ENCODE results near the gene HOTAIR.

Gene HOTAIR

DNA sequence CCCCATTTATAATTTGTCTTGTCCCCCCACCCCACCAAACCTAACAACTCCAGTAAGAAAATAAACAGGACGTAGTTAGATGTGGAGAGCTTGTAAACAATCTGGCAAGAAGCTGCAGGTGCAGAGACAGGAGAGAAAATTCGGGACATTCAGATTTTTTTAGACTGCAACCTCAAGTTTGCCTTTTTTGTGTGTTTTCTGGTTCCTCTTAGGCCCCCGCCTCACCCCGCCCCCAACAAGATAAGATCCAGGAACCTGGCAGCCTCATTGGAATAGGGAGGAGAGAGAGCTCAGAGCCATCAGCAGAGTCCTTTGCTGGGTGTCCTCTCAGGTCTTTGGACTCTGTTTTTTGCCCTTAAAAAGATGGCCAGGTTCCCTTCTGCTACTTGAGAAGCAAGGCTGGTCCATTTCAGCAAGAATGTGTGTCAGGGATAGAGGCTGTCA, 13.1 kb upstream of the HOTAIR start:
- DNase-seq (ENCODE audit: low spot score) = no peak

DNA sequence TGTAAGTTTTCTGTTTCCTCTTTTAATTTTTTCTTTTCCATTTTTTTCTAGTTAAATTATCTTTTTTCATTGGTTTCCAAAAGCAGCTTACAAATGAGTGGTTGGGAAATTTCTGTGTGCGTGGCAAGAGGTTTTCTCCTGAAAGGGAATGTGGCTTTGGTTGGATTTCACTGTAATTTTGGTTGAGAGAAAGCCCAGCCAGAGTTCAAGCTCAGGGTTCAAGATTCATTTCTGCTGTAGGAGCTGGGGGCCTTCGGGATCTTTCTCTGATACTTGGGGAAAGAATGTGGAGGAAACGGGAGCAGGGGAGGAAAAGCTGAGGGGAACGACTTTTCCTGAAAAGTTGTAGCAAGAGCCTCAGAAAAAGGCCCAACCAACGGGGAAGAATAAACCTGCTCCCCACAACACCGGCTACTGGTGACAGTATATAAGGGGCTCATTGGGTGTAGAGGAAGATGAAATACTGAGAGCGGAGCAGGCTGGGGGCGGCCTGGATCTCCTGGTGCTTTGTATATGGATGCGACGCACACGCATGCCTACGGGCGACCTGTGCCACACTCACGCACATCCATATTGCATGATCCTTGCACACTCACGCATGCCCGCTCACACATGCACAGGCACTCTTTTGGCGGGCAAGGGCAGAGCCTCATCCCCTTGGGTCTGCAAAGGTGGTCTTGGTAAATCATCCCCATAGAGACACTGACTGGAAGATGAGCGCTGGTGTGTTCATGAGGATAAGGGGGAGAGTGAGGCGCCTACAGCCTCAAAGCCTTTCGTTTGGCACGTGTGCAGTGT, 12.1 kb upstream of the HOTAIR start:
- no peak for DNase-seq (ENCODE audit: low spot score)

DNA sequence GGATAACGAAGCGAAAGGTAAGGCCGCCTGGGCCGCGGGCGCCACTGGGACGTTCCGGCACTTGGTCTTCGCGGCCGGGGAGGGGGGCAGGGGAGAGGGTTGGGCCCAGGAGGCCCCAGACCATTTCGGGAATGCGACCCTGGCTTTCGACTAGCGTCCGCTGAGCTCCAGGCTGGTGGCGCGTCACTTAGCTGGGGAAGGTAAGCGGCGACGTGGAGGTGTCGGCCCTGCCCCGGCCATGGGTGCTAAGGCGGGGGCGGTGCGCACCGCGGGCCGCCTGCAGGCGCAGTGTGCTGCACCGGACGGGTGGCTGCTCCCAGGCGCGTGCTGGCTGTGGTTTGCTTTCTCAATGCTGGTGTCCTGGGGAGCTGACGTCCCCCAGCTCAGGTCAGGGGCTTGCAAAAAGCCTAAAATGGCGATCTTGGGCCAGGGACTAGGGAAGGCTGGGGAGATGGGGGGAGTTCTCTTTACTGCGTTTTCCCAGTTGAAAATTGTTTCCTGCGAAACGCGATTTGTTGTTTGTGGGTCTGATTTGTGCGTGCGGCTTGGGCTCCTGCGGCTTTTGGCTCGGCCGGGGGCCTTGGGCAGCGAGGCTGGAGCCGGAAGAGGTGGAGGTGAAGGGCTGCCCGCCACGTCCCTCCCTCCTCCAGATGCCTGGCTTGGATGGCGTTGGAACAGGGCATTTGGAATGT, 11.4 kb upstream of the HOTAIR start:
- no peak for DNase-seq (ENCODE audit: low spot score)

DNA sequence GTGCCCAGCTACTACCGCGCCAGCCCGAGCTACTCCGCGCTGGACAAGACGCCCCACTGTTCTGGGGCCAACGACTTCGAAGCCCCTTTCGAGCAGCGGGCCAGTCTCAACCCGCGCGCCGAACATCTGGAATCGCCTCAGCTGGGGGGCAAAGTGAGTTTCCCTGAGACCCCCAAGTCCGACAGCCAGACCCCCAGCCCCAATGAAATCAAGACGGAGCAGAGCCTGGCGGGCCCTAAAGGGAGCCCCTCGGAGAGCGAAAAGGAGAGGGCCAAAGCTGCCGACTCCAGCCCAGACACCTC, 10.9 kb upstream of the HOTAIR start:
- no peak for DNase-seq (ENCODE audit: low spot score)

DNA sequence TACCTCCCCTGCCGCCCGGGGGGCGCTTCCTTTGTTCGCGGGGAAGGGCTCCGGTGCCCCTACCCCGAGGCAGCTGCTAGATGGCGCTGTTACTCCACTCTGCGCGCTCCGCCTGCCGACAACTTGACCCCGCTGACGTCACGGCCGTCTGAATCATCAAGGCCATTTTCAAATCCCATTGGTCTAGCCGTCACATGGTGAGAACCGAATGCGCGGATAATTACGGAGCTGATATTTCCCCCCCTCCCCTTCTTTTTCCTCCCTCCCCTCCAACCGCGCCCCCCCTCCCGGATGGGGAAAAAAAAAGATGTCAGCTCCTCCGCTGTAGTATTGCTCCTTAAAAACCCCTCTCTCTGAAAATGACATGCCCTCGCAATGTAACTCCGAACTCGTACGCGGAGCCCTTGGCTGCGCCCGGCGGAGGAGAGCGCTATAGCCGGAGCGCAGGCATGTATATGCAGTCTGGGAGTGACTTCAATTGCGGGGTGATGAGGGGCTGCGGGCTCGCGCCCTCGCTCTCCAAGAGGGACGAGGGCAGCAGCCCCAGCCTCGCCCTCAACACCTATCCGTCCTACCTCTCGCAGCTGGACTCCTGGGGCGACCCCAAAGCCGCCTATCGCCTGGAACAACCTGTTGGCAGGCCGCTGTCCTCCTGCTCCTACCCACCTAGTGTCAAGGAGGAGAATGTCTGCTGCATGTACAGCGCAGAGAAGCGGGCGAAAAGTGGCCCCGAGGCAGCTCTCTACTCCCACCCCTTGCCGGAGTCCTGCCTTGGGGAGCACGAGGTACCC, 10.3 kb upstream of the HOTAIR start, which contains the start of gene HOXC10:
Gene HOXC10, plus strand, starts transcription at position 246 of the 791 bp plus-strand sequence. Its CDS starts 114 bp downstream, at position 360.
- peak; percentile 56 for DNase-seq (ENCODE audit: low spot score)

DNA sequence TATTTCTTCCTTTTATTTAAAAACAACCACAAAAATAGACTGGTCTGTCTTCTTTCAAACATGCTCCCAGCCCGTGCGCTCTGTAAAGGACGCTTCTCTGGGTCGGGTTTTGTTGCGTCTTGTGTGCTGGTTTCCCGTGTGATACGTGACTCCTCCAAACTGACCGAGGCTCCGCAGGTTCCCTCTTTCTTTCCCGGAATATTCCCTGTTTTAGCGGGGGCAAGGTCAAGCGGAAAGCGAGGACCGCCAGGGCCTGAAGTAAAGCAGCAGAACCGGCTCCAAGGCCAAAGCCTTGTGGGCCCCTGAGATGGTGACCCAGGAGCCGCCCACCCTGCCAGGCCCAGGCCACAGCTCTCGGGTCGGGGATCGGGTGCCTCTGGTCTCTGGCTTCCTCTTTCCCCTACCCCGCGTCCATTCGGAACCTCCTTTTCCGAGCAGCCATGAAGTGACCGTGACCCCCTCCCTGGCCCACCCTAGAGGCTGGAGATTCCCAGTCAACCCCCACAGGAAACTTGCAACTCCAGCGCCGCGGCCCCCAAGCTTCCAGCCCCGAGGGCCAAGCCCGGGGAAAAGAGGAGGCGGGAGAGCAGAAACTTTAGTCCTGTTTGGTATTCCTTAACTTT, 9.3 kb upstream of the HOTAIR start:
- no peak for DNase-seq (ENCODE audit: low spot score)

DNA sequence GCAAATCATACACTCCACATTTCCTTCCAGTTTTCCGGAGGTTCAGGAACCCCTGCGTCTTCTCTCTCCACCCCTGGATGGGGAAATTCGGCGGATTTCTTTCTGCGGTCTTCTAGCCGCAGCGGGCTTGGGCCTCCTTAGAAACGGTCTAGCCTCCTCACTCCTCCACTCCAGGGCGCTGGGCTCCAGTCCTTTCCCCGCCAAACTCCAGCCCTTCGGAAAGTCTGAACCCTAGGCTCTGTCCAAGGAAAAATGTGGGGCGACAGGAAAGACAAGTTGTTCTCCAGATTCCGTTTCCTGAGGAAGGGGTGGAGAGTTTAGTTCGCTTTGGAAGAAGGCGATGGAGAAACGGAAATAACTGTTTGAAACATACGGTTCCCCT, 8.8 kb upstream of the HOTAIR start:
- no peak for DNase-seq (ENCODE audit: low spot score)

DNA sequence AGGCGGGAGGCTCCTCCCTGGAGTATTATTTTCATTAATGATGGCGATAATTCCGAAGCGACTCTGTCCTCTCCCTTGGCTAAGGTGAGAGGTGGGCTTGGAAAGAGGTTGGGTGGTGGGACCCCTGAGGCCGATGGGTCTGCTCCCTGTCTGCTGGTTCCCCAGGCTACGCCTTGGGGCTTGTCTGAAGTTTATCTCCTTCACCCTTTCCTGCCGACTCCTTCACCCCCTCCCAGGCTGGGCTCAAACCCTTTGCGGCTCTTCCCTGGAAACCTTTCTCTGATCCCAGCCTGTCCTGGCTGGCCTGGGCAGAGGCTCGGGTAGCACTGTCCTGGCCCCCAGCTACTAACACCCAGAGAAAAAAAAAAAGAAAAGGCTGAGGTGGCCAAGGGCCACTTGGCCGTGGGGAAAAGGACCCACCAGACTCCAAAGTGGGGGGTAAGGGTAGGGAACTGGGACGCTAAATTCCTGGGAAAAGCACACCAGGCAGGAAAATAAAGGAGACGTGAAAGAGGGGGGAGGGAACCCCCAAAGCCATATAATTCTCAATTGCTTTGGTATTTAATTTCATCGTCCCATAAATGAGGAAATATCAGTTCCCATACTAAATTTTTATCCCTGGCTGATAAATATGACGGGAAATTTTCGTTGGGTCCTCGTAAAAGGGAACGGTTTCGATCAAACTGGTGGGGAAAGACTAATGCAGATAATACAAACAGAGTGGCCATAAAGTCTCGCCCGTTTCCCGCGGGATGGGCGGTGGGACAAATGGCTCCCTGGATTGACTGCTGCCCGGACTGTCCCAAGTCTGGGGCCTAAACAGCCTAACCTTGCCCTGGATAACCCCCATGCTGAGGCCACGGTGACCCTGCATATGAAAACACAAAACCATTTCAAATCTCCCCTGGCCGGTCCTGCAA, 8.2 kb upstream of the HOTAIR start:
- DNase-seq (ENCODE audit: low spot score) = no peak

DNA sequence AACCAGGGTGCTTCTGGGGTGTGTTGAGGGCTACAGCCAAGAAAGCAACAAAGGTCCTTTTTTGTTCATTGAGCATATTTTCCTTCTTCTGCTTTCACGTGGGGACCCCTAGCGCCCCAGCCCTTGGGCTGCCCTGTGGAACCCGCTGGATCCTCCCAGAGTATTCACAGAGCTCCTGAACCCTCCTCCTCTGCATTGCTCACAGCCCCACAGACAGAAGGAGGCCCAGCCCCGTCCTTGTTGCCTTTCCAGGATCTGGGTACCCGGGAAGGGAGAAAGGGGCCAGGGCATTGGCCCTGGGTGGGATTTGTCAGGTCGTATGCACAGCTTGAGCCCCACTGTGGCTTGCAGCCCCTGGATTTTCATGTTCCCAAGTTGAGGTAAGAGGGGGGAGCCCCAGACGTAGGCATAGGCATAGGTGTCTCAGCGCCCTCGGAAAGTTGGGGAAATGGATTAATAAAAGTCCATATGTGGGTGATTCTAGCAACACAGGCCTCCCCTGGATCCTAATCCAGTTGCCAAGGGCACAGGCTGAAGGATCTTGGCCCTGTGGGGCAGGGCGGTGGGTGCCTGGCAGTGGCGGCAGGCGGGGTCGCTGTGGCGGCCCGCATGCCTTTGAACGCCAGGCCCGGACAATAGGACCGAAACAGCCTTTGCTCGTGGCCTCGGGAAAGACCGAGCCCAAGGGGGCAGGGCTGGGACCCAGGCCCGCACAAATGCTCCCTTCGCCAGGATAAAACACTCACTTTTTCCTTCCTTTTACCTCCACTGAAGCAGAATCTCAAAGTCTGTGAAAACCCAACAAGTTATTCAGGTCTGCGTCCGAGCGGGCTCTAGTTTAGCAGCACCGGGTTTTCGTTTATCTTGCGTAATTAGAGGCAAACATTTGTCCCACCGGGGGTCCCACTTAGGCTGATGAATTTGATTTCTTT, 7.1 kb upstream of the HOTAIR start:
- no peak for DNase-seq (ENCODE audit: low spot score)

DNA sequence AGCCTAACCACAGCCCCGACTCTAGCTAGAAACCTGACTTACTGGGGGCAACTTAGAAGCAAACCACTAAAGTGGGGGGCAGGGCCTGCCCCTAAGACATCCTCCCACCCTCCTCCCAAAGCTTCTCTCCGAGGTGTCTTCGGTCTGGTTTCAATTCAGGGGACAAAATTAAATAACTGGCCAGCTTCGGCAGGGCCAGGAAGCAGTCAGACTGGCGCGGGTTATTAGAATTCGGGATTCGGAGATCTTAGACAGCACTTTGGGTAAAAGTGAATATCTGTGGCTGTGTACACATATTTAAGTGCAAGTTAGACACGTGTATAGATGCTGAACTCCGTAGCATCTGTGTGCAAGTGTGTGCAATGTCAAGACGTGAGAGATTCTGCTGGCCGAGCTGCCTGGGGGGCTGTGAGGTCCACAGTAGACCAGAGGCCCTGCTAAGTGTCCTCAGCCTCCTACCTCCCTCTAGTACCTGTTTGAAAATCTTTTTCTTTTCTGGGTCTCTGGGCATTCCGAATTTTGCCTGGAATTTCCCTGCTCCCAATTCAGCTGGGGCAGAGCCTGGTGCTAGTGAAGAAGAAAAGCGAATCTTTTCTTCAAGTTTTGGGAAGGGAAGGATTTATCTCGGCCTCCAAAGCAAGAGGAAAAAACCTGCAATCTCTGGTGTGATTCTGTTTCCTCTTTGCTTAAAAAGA, 6.2 kb upstream of the HOTAIR start:
- no peak for DNase-seq (ENCODE audit: low spot score)

DNA sequence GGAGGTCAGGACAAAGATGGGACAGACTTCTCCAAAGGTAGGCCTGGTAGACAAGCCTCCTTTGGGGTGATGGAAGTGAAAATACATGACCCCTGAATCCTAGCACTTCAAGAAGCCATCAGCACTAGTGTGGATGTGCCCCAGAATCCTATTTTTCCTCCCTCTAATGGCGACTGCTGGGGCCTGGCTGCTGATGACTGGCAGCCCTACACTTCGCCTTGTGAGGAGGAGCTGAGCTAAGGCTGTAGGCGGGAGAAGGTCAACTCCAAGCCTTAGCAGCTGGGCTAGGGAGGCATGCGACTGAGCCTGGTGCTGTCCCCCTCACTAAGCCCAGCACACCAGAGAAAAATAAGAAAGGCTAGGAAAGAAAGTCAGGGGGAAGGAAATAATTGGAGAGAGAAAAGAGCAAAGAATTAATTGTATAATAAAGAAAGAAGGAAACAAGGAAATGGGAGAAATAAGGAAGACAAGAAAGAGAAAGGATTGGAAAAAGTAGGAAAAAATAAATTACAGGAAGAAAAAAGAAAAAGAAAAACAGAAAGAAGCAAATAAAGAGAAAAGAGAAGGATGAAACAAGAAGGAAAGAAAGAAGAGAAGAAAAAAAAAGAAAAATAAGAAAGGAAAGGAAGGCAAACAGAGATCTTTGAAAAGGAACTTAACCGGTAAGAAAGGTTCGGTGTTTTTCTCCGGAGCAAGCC, 5.5 kb upstream of the HOTAIR start:
- DNase-seq (ENCODE audit: low spot score) = no peak

DNA sequence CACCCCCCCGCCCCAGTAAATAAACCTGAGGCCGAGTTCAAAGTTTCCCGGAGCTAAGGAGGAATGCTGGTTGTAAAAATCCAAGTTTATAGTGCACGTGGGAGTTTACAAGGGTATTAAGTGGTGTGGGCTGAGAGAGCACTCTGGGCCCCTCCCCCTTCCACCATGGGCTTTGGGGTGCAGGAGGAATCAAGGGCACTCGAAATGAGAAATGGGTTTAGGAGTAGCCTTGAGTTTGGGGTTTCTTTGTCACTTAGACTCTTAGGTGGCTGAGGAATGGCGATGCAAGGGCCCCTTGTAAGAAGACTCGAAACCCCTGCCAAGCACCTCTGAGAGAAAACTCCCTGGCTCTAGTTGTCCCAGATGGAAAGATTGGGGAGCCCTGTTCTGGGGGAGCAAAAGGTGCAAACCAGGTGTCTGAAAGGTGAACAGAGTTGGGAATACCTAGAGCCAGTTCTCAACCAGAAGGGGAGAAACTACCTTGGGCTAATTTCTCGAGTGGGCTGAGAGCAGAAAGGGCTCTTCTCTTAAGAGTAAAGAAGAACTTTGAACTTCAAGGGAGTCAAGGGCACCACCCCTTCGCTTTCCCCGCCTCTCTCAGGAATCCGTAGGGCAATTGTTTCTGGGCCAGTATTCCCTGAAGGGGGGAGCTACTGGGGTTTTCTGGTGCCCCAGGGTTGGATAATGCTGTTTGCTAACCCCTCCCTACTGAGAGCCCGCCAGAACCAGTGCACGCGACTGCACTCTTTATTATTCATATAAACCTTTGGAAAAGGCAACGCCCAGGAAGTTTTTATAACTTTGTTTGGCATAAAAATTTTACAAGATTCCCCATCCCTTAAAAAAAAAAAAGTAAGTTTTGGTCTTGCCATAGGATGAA, 4.0 kb upstream of the HOTAIR start:
- no peak for DNase-seq (ENCODE audit: low spot score)

DNA sequence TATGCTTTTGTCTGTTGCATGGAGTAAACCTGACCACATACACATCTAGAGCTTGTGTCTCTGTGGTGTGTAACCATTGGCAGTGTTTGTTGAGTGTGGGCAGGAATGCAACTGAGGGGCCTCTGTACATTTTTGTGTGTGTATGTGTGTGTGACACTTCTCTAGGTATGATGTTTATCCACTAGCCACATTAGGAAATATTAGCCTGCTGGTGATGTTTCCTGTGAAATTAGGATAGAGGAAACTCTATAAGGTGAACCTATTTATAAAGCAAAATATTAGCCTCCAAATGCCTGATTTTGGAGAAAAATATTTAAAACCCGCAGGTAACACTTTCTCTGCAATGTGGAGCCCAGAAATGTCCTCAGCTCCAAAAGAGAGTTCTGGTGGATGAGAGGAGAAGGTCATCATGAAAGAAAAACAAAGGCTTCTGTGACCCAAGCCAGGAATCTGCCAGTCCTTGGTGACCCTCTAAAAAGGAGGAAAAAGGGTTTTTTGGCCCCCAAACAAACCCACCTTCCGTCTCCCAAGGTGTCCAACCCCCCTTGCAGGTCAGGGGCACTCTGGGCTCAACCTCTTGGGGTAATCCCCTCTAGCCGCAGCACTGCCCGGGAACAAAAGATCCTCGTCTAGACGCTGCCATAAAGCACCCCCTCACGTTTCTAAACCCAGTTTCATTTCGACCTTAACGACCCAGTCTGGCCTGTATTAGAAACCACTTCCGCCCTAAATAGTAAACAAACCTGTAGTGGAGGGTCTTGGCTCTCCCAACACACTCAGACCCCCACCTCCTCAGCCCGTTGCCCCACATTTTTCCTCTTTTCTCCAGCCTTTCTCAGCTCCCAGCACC, 3.1 kb upstream of the HOTAIR start:
- no peak for DNase-seq (ENCODE audit: low spot score)

DNA sequence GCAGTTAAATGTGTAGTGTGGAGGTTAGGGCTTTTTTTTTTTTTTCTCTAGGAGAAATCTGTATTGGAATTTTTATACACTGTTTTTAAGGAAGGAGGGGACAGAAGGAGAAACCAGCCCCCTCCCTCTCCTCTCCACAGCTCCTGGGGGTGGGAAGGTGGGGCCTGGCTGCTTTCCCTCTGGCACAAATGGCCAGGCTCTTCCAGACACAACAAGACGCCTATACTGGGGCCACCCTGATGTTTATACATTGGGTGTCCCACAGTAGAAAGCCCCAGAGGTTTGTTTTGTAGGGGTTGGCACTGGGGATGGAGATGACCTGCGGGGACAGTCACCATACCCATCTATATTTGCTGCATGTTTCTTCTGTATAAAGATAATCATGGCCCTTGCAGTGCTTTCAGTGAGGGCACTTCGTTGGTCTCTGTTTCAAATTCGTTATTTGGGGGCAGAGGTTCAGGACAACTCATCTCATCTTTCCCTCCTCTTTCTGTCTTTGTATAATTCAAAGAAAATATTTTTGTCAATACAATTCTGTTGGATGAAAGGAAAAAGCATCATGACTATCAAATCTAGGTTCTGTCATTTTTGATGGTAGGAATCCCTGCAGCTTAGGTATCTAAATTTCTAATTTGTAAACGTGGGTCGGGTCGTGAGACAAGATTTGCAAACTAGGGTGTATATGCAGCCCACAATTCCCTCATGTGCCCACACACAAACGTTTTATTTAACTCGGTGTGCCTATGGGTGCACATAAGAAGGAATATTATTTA, 2.3 kb upstream of the HOTAIR start:
- DNase-seq (ENCODE audit: low spot score) = no peak

DNA sequence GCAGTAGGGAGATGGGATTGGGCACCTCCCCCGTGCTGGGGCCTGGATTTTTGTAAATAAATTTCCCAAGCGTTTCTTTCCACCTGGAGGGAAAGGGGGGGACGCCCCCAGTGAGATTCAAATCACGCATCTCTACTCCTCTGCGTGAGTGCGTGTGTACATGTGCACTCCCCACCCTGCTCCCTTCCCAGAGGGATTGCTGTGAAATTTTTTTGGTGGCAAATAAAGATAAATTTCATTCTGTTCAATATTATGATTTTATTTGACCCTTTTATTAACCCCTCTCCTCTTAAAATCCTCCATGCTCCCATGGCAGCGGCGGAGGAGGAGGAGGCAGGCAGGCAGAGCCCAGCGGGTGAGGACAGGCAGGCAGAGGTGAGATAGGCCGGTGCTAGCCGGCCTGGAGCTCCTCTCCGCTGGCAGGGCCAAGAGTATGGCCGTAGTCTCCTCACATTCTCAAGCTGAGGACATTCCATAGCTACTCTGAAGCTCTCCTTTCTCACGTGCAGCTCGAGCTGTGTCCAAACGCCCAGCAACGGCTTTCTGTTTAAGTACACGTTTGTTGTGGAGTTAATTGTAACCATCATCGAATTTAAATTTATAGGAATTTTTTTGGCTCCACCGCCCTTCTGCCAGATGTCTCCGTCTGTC, 1.5 kb upstream of the HOTAIR start:
- no peak for DNase-seq (ENCODE audit: low spot score)

Data from CD4-positive, alpha-beta T cell treated with Interleukin-6 at 100 ng/mL for 8 hours (primary cell).